Progenitor cell of endocrine pancreas (in vitro differentiated cells): ENCODE measurements around the gene CRMP1. TPM values are rescaled to one million over a fixed set of nuclear protein-coding genes. Genes with fewer than 3 reads are reported as not detected.

Experiments
- DNase-seq: peaks from one replicate; pipeline ENCODE4 v3.0.0; 2021; ENCODE audit warnings: low spot score; ENCODE audit not compliant: unreplicated experiment
- H3K27ac Mint-ChIP-seq: 2 replicates; pipeline ENCODE4 v1.8.0; 2021; ENCODE audit warnings: mild to moderate bottlenecking, moderate library complexity, mixed read lengths
- H3K27me3 Mint-ChIP-seq: 2 replicates; pipeline ENCODE4 v1.8.0; 2021; ENCODE audit warnings: mixed read lengths
- H3K36me3 Mint-ChIP-seq: 2 replicates; pipeline ENCODE4 v1.8.0; 2022; ENCODE audit warnings: mixed read lengths; ENCODE audit not compliant: insufficient read depth
- H3K4me1 Mint-ChIP-seq: 2 replicates; pipeline ENCODE4 v1.8.0; 2021; ENCODE audit warnings: low read depth, mixed read lengths
- H3K4me3 Mint-ChIP-seq: 2 replicates; pipeline ENCODE4 v1.8.0; 2021; ENCODE audit warnings: low read depth, mild to moderate bottlenecking, moderate library complexity, mixed read lengths
- H3K9me3 Mint-ChIP-seq: 2 replicates; pipeline ENCODE4 v1.8.0; 2021; ENCODE audit warnings: low read depth, mixed read lengths
- CTCF ChIP-seq: fragments of 200-600 bp; sonication (generic); IDR thresholded peaks from one replicate; pipeline ENCODE4 v1.5.0; 2021; ENCODE audit warnings: antibody characterized with exemption, mild to moderate bottlenecking; ENCODE audit not compliant: unreplicated experiment
- total RNA-seq: library from RNA; stranded (reverse); gene quantifications from 2 replicates; pipeline ENCODE4 v1.2.1, GENCODE V29; 2021

Gene CRMP1
- total RNA-seq, 1 donor from 2014 or later, result 17.6 TPM

GRCh38 chr4:5932035-5932568, 39.2 kb upstream of the CRMP1 start:
- DNase-seq, result no peak
- no peak overlapping the region for H3K27ac Mint-ChIP-seq
- H3K4me1 Mint-ChIP-seq, result no peaks in the 10 kb centered on the region
- H3K4me3 Mint-ChIP-seq, result no peak overlapping the region
- H3K36me3 Mint-ChIP-seq, result no peaks in the 10 kb centered on the region
- no peak for TF ChIP-seq CTCF
- no peaks in the 10 kb centered on the region for H3K9me3 Mint-ChIP-seq
- peaks cover 64% of the 10 kb centered on the region for H3K27me3 Mint-ChIP-seq

GRCh38 chr4:5931526-5931925, 38.6 kb upstream of the CRMP1 start:
- H3K27me3 Mint-ChIP-seq, result peaks cover 67% of the 10 kb centered on the region
- no peak for TF ChIP-seq CTCF
- no peaks in the 10 kb centered on the region for H3K9me3 Mint-ChIP-seq
- H3K36me3 Mint-ChIP-seq, result no peaks in the 10 kb centered on the region
- H3K4me1 Mint-ChIP-seq, result no peaks in the 10 kb centered on the region
- H3K4me3 Mint-ChIP-seq, result no peak overlapping the region
- DNase-seq, result no peak
- H3K27ac Mint-ChIP-seq, result no peak overlapping the region

DNA sequence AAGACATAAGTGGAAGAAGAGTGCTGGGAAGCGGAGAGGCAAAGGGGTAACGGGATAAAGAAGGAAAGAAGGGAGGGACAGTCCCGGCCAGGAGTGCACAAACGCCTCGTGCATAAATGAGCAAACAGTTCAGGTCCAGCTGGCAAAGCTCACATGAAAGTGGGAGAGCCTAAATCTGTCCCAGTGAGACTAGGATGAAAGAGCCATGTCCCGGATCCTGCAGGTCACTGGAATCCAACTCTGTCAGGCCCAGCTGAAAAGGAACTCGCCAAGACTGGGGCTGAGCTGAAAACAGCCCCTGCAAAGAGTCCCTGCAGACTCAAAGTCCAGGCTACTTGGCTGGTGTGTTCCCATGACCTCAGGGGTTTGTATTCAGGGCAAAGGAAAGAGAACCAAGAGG, 38.0 kb upstream of the CRMP1 start:
- no peak for TF ChIP-seq CTCF
- Mint-ChIP-seq H3K4me3 (no peak overlapping the region), H3K27ac (no peak overlapping the region), H3K4me1 (no peaks in the 10 kb centered on the region), H3K27me3 (peaks cover 70% of the 10 kb centered on the region), H3K9me3 (no peaks in the 10 kb centered on the region), H3K36me3 (no peaks in the 10 kb centered on the region)
- DNase-seq, result no peak

DNA sequence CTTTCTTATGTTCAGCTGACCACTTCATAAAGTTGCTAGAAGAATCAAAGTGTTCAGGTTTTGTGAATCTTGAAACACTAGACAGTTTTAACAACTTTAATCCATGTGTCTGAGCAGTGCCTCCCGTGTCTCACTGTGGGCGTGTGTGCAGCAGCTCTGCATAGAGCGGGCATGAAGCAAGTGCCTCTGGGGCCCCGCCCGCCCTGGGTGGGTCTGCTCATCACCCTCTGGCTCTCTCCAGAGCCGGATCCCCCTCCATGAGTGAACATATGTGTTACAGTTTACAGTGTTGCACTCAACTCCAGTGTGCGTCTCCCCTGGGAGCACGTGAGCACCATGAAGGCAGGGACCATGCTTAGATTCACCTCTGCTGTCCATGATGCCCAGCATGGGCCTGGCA, 37.6 kb upstream of the CRMP1 start:
- no peak overlapping the region for H3K4me3 Mint-ChIP-seq
- TF ChIP-seq CTCF, result no peak
- H3K27ac Mint-ChIP-seq, result no peak overlapping the region
- peaks cover 73% of the 10 kb centered on the region for H3K27me3 Mint-ChIP-seq
- H3K9me3 Mint-ChIP-seq, result no peaks in the 10 kb centered on the region
- no peaks in the 10 kb centered on the region for H3K4me1 Mint-ChIP-seq
- no peak for DNase-seq
- H3K36me3 Mint-ChIP-seq, result no peaks in the 10 kb centered on the region

DNA sequence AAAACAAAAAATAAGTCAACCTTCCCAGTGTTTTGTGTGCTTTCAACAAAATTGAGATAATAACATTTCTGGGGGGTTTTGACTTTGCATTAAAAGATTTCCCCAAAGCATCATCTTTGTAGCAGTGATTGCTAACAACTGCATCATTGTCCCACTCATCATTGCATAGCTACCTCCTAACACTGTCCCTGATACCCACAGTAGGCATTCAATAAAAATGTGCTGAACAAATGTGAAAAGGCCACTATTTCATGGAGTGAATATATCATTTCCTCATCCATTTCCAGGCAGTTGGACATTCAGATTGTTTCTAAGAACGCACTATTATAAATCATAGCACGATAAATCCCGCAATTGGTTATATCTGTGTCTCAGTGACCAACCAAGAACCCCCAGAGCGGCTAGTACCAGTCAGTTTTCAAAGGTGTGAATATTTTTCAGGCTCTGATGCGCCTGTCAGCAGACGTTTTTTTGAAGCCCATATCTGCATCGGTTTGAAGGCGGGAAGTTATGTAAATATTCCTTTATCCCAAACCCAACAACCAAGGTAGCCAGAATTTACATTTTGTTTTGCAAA, 36.0 kb upstream of the CRMP1 start:
- Mint-ChIP-seq H3K4me3 (no peak overlapping the region), H3K27me3 (peaks cover 65% of the 10 kb centered on the region), H3K4me1 (no peaks in the 10 kb centered on the region), H3K9me3 (no peaks in the 10 kb centered on the region), H3K27ac (no peak overlapping the region), H3K36me3 (no peaks in the 10 kb centered on the region)
- DNase-seq, result no peak
- no peak for TF ChIP-seq CTCF
